Measurements from ENCODE around the gene IQSEC1.

The IQSEC1 gene

DNA sequence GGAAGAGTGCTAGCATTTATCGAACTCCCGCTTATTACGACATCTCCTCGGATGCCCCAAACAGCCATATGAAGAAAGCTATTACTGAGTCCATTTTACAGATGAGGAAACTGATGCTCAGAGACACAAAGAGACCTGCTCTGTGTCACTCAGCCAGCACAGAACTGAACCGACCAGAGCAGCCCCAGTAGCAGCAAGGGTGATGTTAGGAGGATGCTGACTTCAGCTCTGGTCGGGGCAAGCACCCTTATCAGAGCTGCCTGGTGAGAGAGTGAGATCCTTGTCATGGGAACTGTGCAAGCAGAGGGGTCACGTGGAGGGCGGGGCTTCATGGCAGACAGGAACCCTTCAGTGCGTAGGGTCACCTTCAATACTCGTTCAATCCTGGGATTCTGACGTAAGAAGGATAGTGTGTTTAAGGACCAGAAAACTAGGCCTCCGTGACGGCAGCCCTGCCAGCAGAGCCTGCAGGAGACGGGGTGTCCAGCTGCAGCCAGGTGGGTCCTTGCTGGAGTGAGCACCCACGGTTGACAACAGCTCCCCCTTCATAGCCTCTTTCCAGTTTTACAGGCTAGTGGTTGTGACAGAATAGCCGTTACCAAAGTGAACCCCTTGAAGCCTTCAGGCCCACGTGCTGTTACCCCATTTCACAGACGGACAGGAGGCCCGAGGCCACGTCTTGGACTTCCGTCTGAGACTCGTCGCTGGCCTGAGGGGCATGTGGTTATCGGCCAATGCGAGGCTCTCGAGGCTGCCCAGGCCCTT is 12.0 kb upstream of the IQSEC1 start:
- no peak for DNase-seq

DNA sequence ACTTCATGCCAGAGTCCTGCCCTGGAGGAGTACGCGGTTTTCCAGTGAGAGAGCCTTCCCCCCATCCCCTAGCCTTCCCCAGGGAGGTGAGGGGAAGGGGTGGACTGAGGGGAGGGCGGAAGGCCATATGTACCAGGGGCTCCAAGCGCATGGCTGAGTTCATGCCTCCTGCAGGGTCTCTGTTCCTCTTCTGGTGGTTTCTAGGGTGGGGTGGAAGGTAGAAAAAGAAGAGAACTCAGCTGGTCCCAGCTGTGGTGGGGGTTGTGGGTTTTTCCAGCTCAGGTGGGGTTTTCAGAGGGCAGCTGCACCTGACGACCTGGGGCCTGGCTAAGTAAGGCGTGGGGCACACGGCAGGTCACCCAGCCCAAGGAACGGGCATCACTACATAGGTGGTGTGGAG is 10.7 kb upstream of the IQSEC1 start:
- no peak for DNase-seq

DNA sequence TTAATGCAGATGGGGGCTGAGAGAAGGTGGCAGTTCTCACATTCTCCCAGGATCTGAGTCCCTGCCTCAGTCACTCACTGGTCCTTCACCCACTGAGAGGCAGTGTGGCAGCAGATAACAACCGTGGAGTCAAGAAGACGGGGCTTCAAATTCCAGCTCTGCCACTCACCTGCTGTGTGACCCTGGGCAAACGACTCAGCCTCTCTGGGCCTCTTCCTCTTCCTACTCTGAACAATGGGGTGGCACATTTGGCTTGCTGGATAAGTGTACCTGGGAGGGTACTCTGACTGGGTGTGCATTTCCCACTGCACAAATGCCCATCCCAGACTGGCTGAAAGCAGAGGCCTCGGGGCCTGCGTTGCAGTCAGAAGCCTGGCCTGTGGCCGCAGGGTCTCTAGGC is 10.0 kb upstream of the IQSEC1 start:
- DNase-seq = no peak

- DNase-seq = no peak
Measured at GRCh38 chr3:13082677-13083076, 9.4 kb upstream of the IQSEC1 start.

DNA sequence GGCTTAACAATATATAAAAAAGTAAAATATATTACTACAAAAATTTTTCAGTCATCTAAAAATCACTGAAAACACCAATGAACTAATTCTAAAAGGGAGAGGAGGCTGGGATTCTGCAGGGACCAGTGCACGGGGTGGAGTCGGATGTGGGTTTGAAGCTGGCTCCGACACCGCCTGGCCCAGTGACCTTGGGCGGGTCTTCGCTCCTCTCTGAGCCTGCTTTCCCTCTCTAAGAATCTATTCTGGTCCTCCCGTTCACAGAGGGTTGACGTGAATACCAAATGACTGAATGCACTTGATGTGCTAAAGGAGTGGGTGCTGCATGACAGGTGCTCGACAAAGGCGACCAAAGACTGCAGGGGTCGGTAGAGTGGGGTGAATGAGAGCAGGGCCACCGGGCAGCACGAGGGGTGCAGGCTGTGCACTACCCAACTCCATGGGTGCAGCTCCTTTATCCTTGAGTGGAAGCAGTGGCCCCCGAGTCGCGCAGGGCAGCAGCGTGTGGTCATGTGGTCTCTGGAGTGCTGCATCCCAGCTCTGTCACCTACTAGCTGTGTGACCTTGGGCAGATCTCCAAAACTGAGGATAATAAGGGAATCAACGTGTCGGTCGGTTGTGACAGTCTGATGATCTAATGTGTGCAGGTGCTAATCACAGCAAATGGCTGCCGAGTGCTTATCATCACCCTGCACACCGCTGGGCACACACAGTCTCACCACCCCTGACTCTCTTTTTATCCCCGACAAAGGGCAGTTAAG is 8.6 kb upstream of the IQSEC1 start:
- no peak for DNase-seq

DNA sequence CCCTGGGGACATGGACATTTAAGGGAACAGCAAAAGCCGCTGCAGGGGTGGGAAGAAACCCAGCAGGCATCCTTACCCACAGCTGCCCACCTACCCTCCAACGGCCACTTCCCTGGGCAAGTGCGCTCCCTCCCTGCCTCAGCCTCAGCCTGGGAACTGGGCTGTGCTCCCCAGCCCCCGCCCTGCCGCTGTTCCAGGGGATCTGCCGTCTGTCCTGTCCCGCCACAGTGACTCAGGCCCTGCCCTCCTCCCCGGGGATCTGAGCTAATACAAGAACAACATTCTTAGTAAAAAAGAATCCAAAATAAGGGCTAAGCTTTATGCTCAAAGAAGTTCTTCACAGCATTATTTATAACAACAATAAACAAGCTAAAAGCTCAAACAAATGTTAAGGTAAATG is 7.4 kb upstream of the IQSEC1 start:
- DNase-seq = no peak

- no peak for DNase-seq
Measured at GRCh38 chr3:13080026-13080425, 6.8 kb upstream of the IQSEC1 start.

DNA sequence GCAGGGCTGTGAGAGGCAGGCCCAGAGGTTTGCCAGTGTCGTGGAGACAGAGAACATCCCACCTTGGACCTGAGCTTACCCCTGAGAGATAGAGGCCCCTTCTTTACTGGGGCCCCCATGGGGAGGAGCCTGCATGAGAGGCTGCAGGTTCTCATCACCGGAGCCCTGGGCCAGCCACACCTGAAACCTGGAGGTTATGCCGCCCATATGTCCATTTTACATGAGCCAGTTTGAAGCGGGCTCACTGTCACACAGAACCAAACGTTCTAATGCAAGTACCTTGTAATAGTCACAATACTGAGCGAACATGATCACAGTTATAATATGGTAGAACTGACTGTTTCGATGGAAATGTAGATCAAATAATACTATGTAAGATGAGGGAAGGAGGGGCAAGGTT is 6.3 kb upstream of the IQSEC1 start:
- no peak for DNase-seq

DNA sequence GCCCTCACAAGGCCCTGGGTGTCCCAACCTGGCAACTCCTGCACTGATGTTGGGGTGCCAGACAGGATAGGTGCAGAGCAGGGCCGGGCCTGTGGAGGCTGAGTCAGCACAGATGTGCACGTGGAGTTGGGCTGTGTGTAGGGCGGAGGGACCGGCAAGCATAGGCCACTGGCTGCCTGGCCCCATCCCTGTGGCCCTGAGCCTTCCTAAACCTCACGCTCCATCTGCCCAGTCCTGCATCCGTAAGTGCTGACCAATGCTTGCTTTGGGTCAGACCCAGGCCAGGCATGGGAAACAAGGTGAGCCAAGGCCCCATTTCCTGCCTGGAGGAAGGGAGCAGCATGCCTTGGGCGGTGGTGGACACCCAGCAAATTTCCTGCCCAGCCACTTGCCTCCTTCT is 5.8 kb upstream of the IQSEC1 start:
- DNase-seq = no peak

GRCh38 chr3:13078163-13078905 is 5.1 kb upstream of the IQSEC1 start:
- DNase-seq = peak; percentile 61

DNA sequence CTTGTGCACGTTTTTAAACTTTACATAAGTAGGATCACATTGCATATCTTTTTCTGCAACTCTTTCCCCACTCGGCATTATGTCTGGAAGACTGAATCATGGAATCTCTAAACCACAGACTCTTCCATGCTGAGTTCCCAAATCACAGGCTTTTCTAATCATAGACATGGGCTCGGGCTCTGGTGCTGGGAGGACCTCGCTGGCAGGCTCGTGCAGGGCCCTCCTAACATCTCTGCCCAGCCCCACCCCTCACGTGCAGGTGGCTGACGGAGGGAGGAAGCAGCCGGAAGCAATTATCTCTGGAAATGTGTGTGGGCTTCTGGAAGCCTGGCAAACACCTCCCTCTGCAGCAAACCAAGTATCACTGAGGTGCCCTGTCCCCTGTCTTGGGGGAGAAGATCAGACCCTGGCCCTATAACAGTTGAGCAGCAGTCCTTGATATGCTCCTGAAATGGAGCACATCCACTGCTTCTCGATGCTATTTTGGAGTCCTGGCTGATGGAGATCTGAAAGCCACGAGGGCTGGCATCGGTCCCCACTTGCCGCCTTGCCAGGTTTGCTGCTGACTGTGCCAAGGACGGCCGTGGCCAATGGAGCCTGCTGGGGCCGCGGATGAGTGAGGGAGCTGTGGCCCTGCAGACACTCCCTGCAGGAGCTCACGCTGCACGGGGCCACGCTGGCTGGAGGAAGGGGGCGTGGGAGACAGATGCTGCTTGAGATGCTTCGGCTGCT is 4.4 kb upstream of the IQSEC1 start:
- peak; percentile 52 for DNase-seq

- no peak for DNase-seq
Measured at GRCh38 chr3:13075986-13076654, 2.9 kb upstream of the IQSEC1 start.

DNA sequence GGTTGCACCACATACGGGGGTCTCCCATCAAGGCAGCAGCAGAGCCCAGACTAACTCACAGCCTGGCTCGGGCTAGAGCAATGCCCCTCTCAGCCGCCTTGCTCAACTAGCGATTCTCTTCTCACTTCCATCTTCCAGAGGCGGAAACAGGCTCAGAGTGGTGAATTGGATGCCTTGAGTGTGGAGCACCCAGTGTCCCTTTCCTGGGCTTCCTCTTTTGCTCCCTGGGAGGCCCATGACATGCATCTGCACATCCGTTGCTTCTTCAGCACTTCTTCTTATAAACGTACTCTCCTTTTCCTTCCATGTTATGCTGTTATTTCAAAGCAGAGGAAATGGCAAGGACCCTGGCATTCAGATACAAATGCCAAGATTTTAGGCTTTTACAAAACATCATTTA is 2.1 kb upstream of the IQSEC1 start:
- DNase-seq = no peak

GRCh38 chr3:13074006-13074375 is 762 bp upstream of the IQSEC1 start:
- DNase-seq = no peak

- no peak for DNase-seq
Measured at GRCh38 chr3:13072600-13073325, 466 bp downstream of the IQSEC1 start.

- DNase-seq = peak; percentile 33
Measured at GRCh38 chr3:13072239-13072599, 1.0 kb downstream of the IQSEC1 start.

GRCh38 chr3:13071695-13072094 is 1.5 kb downstream of the IQSEC1 start:
- DNase-seq = no peak

DNA sequence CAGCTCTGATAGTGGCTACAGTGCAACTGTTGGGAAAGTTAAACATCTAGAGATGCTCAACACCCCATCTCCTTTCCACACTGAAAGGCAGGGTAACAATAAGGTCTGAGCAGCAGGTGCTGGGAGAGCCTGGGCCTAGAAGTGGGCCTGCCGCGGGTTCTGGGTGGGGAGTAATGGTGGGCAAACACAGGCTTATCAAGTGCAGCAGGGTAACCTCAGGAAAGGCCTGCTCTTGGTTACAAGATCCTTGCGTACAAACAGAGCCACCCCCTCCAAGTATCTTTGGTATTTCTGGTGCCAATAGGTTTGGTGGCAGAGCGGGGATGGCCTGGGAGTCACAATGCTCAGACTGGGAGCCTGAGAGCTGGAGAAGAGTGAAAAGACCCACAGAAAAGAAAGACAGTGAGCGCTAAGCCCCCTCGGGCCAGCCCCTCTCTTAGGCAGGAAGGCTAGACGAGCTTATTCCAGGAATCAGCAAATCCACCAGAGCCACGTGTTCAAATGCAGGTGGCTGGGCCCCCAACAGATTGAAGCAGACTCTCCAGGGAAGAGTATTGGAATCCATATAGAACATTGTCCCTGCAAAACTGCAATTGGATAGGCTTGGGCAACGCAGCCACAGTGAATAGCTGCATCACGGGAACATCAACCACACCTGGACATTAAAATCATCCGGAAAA is 2.7 kb downstream of the IQSEC1 start:
- DNase-seq = no peak

GRCh38 chr3:13069495-13069894 is 3.7 kb downstream of the IQSEC1 start:
- DNase-seq = no peak

DNA sequence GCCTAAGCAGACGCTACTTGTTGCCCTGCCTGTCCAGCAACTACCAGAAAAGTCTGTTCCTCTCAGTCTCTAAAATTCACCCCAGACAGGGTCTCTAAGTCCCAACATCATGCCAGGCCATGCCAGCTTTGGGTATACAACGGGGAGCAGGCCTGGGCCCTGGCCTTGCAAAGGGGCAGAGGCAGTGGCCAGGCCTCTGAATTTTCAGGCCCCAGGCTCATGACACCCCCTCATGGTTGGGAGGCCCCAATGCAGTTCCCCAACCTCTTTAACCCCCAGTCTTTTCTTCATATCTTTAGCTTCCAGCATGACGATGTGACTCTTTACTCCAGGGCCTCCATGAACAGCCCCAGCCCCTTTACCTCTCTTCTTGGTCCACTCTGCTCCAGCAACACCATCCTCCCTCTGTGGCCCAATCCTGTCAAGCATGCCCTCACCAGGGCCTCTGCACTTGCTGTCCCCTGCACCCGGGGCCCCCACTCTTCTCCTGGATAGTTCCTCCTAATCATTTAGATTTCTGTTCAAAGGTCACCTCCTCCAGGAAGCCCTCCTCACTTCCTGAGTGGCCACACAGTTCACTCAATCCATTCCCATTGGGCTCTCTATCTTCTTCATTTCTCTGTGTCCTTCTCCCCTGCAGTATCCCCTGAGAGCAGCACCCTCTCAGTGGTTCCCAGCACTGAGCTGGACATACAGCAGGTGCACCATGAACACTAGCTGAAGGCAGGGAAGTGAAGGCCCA is 4.8 kb downstream of the IQSEC1 start:
- no peak for DNase-seq

DNA sequence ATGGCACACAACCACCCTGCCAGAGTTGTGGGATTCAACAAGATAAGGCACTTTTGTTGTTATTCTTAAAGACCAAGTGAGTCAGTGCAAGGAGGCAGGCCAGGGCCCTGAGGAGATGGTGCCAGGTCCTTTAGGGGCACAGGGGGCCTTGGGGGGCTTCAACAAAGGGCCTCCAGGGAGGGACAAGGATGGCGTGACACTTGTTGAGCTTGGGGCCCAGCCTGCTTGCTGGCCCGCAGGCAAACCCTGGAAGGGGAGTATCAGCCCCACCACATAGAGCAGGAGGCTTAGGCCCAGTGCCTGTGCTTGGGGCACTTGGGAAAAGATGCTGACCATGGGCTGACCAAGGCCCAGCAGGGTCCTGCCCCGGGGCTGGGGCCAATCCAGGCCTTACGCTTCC is 5.5 kb downstream of the IQSEC1 start:
- no peak for DNase-seq

Data from NCI-H510A treated with DMSO at 0.1 percent for 48 hours (cell line).